Purkinje cell (primary cell): Measurements from ENCODE around the gene MEPCE. TPM values are rescaled to one million over a fixed set of nuclear protein-coding genes. Genes with fewer than 3 reads are reported as not detected.

Experiments
- polyA plus RNA-seq: library from polyadenylated mRNA; unstranded; fragments of >200 nt; fragmentation: Nextera tagmentation; gene quantifications from 2 replicates; pipeline ENCODE4 v1.2.1, GENCODE V29; 2014

The MEPCE gene
- polyA plus RNA-seq: 7.8 and 8.8 TPM in 2 replicates

DNA sequence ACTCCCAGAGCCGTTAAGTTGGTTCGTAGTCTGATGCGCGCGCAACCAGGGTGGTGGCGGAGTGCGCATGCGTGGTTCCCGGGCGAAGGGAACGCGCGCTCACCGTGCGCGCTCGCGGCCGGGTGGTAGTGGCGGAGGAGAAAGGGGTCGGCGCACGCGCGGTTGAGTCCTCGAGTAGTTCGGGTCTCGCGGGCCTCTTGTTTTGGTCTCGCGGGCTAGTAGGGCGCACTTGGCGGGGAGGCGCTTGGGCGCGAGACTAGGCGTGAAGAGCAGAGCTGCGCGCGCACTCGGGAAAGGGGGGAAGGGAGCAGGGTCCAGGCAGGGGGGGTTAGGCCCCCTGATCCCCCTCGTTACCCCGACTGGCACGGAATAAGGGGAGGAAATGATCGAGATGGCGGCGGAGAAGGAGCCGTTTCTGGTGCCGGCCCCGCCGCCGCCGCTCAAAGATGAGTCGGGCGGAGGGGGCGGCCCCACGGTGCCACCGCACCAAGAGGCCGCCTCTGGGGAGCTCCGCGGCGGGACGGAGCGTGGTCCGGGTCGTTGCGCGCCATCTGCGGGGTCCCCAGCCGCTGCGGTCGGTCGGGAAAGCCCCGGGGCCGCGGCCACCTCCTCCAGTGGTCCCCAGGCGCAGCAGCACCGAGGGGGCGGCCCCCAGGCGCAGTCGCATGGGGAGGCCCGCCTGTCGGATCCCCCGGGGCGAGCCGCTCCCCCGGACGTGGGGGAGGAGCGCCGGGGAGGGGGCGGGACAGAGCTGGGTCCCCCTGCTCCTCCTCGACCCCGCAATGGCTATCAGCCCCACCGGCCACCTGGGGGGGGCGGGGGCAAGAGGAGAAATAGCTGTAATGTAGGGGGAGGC, at the start of gene MEPCE:
MEPCE (plus strand) TSS at position 195 of the 856 bp plus-strand sequence; CDS start at position 383, 188 bp downstream.

GRCh38 chr7:100428199-100428966, 1.2 kb upstream of the MEPCE start, which contains the start of gene ZCWPW1:
ZCWPW1 (minus strand) TSS chr7:100428703; CDS start chr7:100420649, 8,054 bp downstream.

DNA sequence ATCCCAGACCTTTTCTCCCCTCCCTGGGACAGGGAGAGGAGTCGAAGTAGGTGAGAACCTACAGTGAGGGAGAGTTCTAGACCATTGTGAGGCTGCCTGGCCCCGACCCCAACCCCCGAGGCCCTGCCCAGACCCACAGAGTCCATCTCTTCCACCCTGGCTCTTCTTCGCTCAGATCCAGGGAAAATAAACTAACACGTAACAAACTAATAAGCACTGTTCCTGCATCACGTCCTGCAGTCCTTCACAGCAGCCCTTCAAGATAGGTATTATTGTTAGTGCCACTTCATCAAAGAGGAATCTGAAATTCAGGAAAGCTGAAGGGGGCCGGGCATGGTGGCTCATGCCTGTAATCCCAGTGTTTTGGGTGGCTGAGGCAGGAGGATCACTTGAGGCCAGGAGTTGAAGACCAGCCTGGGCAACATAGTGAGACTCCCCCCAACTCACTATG, 34.6 kb downstream of the MEPCE start, which contains the start of gene SPACDR:
SPACDR (minus strand) TSS at position 51 of the 451 bp plus-strand sequence. CDS start 235 bp downstream, outside the sequence.

GRCh38 chr7:100478958-100479660, 49.5 kb downstream of the MEPCE start, which contains the start of gene TSC22D4:
TSC22D4 (minus strand) TSS chr7:100479214; CDS start chr7:100478038, 1,176 bp downstream.

Other genes starting within 250 kb of the MEPCE start
- not detected in 2 replicates for gene PVRIG, start 209.9 kb upstream of the MEPCE start, polyA plus RNA-seq
- gene SPDYE3, start 122.1 kb upstream of the MEPCE start, polyA plus RNA-seq: 1.0 and 2.3 TPM in 2 replicates
- 1.9 and 9.4 TPM in 2 replicates for gene PILRB, start 71.7 kb upstream of the MEPCE start, polyA plus RNA-seq
- gene PILRA, start 56.3 kb upstream of the MEPCE start, polyA plus RNA-seq: 5.6 and 8.2 TPM in 2 replicates
- gene ZCWPW1, start 1.1 kb upstream of the MEPCE start, polyA plus RNA-seq: 8.7 and 9.3 TPM in 2 replicates
- 6.0 and 6.2 TPM in 2 replicates for gene PPP1R35, start 6.7 kb downstream of the MEPCE start, polyA plus RNA-seq
- gene SPACDR, start 34.4 kb downstream of the MEPCE start, polyA plus RNA-seq: 0.66 and 1.3 TPM in 2 replicates
- gene TSC22D4, start 49.4 kb downstream of the MEPCE start, polyA plus RNA-seq: 2.3 and 2.4 TPM in 2 replicates
- not detected in 2 replicates for gene NYAP1, start 54.1 kb downstream of the MEPCE start, polyA plus RNA-seq
- 12.1 and 14.5 TPM in 2 replicates for gene AGFG2, start 109.4 kb downstream of the MEPCE start, polyA plus RNA-seq
- gene SAP25, start 144.1 kb downstream of the MEPCE start, polyA plus RNA-seq: not detected in 2 replicates
- 0.34 TPM in 1 of 2 replicates, not detected in the other for gene LRCH4, start 156.3 kb downstream of the MEPCE start, polyA plus RNA-seq
- gene FBXO24, start 156.5 kb downstream of the MEPCE start, polyA plus RNA-seq: not detected in 2 replicates
- 0.43 TPM in 1 of 2 replicates, not detected in the other for gene PCOLCE, start 172.5 kb downstream of the MEPCE start, polyA plus RNA-seq
- 0.34 and 2.2 TPM in 2 replicates for gene MOSPD3, start 182.7 kb downstream of the MEPCE start, polyA plus RNA-seq
- gene TFR2, start 211.7 kb downstream of the MEPCE start, polyA plus RNA-seq: 0.17 and 0.55 TPM in 2 replicates
- 15.7 and 21.5 TPM in 2 replicates for gene ACTL6B, start 226.6 kb downstream of the MEPCE start, polyA plus RNA-seq
- gene GNB2, start 243.9 kb downstream of the MEPCE start, polyA plus RNA-seq: 3.3 and 3.8 TPM in 2 replicates